ENCODE results near the gene PRKN. TPM values are rescaled to one million over a fixed set of nuclear protein-coding genes. Genes with fewer than 3 reads are reported as not detected.

PRKN gene
- total and polyA plus RNA-seq, 2 experiments from 2014 or later: 0.10 to 0.84 TPM

DNA sequence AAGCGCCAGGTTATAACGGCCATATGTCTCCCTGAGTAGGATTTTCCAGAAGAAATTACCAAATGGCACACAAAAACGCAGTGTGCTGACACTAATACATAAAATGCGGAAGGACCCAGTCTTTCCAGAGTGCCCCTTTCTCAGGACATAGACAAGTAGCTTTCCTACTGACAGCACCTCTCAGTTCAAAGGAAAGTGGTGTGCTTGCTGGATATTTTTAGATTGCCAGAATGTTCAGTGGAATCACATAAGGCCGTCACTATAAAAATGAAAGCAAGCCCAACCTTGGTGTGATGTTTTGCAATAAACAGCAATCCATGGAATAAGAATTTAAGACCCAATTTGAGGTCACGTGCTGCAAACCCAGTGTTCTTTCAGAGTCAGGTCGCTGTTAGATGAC lies 1318.2 kb downstream of the PRKN start (continued):
- TF ChIP-seq, protein P1, sequence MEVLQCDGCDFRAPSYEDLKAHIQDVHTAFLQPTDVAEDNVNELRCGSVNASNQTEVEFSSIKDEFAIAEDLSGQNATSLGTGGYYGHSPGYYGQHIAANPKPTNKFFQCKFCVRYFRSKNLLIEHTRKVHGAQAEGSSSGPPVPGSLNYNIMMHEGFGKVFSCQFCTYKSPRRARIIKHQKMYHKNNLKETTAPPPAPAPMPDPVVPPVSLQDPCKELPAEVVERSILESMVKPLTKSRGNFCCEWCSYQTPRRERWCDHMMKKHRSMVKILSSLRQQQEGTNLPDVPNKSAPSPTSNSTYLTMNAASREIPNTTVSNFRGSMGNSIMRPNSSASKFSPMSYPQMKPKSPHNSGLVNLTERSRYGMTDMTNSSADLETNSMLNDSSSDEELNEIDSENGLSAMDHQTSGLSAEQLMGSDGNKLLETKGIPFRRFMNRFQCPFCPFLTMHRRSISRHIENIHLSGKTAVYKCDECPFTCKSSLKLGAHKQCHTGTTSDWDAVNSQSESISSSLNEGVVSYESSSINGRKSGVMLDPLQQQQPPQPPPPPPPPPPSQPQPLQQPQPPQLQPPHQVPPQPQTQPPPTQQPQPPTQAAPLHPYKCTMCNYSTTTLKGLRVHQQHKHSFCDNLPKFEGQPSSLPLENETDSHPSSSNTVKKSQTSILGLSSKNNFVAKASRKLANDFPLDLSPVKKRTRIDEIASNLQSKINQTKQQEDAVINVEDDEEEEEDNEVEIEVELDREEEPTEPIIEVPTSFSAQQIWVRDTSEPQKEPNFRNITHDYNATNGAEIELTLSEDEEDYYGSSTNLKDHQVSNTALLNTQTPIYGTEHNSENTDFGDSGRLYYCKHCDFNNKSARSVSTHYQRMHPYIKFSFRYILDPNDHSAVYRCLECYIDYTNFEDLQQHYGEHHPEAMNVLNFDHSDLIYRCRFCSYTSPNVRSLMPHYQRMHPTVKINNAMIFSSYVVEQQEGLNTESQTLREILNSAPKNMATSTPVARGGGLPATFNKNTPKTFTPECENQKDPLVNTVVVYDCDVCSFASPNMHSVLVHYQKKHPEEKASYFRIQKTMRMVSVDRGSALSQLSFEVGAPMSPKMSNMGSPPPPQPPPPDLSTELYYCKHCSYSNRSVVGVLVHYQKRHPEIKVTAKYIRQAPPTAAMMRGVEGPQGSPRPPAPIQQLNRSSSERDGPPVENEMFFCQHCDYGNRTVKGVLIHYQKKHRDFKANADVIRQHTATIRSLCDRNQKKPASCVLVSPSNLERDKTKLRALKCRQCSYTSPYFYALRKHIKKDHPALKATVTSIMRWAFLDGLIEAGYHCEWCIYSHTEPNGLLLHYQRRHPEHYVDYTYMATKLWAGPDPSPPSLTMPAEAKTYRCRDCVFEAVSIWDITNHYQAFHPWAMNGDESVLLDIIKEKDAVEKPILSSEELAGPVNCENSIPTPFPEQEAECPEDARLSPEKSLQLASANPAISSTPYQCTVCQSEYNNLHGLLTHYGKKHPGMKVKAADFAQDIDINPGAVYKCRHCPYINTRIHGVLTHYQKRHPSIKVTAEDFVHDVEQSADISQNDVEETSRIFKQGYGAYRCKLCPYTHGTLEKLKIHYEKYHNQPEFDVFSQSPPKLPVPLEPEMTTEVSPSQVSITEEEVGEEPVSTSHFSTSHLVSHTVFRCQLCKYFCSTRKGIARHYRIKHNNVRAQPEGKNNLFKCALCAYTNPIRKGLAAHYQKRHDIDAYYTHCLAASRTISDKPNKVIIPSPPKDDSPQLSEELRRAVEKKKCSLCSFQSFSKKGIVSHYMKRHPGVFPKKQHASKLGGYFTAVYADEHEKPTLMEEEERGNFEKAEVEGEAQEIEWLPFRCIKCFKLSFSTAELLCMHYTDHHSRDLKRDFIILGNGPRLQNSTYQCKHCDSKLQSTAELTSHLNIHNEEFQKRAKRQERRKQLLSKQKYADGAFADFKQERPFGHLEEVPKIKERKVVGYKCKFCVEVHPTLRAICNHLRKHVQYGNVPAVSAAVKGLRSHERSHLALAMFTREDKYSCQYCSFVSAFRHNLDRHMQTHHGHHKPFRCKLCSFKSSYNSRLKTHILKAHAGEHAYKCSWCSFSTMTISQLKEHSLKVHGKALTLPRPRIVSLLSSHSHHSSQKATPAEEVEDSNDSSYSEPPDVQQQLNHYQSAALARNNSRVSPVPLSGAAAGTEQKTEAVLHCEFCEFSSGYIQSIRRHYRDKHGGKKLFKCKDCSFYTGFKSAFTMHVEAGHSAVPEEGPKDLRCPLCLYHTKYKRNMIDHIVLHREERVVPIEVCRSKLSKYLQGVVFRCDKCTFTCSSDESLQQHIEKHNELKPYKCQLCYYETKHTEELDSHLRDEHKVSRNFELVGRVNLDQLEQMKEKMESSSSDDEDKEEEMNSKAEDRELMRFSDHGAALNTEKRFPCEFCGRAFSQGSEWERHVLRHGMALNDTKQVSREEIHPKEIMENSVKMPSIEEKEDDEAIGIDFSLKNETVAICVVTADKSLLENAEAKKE (CRISPR knock-in tag; IDR thresholded peaks at IDR 0.05): no peak
- TF ChIP-seq NANOG (IDR thresholded peaks at IDR 0.05; ENCODE audit: borderline replicate concordance): no peak

DNA sequence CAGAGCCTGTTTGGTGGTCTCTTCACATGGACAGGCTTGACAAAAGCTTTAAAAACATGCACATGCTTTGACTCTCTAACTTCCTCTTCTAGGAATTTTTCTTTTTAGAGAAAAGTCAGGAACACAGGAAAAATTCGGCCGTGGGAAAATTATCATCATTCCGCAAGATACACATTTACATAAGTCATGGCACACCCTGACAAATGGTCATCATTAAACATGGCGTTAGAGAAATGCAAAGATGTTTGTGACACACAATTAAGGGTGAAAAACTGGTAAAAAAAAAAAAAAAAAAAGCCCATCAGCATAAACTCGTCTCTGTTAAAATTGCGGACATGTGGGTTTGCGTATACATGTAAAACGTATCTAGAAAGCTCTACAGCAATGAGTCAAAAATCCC lies 1319.5 kb downstream of the PRKN start:
- H3K4me3 ChIP-seq: no peak overlapping the region
- H3K27me3 ChIP-seq (ENCODE audit: insufficient read depth): no peaks in the 10 kb centered on the region
- H3K36me3 Mint-ChIP-seq (ENCODE audit: low read depth): no peaks in the 10 kb centered on the region
- H3K4me1 Mint-ChIP-seq: no peaks in the 10 kb centered on the region
- no peak overlapping the region for H3K27ac ChIP-seq (ENCODE audit: low read depth)
- no peaks in the 10 kb centered on the region for H3K36me3 ChIP-seq (ENCODE audit: insufficient read depth)
- H3K27me3 Mint-ChIP-seq (ENCODE audit: insufficient read depth, low read depth, poor library complexity): no peaks in the 10 kb centered on the region
- no peaks in the 10 kb centered on the region for H3K79me2 ChIP-seq (replicated peaks; ENCODE audit: insufficient read depth)
- H3F3A ChIP-seq (replicated peaks; ENCODE audit: low read depth): no peaks in the 10 kb centered on the region
- ATAC-seq (no peak), DNase-seq (ENCODE audit: low spot score) (no peak)
- no peak overlapping the region for H3K4me2 ChIP-seq
- no peaks in the 10 kb centered on the region for H3K9me2 ChIP-seq (ENCODE audit: insufficient read depth)
- no peaks in the 10 kb centered on the region for H4K20me1 ChIP-seq (replicated peaks; ENCODE audit: insufficient read depth)
- H2AFZ ChIP-seq: no peak overlapping the region
- no peaks in the 10 kb centered on the region; the same call in 1 of the 2 replicates for H3K4me1 ChIP-seq (ENCODE audit: insufficient read depth)
- H3K27ac Mint-ChIP-seq: no peak overlapping the region
- peaks cover 12% of the 10 kb centered on the region for H3K9me3 Mint-ChIP-seq
- H3K4me3 Mint-ChIP-seq: no peak overlapping the region
- TF ChIP-seq, protein P2, sequence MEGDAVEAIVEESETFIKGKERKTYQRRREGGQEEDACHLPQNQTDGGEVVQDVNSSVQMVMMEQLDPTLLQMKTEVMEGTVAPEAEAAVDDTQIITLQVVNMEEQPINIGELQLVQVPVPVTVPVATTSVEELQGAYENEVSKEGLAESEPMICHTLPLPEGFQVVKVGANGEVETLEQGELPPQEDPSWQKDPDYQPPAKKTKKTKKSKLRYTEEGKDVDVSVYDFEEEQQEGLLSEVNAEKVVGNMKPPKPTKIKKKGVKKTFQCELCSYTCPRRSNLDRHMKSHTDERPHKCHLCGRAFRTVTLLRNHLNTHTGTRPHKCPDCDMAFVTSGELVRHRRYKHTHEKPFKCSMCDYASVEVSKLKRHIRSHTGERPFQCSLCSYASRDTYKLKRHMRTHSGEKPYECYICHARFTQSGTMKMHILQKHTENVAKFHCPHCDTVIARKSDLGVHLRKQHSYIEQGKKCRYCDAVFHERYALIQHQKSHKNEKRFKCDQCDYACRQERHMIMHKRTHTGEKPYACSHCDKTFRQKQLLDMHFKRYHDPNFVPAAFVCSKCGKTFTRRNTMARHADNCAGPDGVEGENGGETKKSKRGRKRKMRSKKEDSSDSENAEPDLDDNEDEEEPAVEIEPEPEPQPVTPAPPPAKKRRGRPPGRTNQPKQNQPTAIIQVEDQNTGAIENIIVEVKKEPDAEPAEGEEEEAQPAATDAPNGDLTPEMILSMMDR (conservative IDR thresholded peaks at IDR 0.05; ENCODE audit: low read depth in 2 of 2): no peak
- TF ChIP-seq STAT1 (IDR thresholded peaks at IDR 0.05; ENCODE audit: unreplicated experiment): no peak
- no peak for TF ChIP-seq EZH2phosphoT487 (IDR thresholded peaks at IDR 0.05; ENCODE audit: unreplicated experiment)
- no peak for TF ChIP-seq EZH2 (IDR thresholded peaks at IDR 0.05; ENCODE audit: low read depth, unreplicated experiment)
- TF ChIP-seq CREB1 (CRISPR knock-in tag; IDR thresholded peaks at IDR 0.05; ENCODE audit: low read depth): no peak
- no peak for TF ChIP-seq ZNF331 (CRISPR knock-in tag; IDR thresholded peaks at IDR 0.05; ENCODE audit: low read depth)
- TF ChIP-seq JUNB (IDR thresholded peaks at IDR 0.05; ENCODE audit: unreplicated experiment): no peak
- TF ChIP-seq POLR2AphosphoS5 (IDR thresholded peaks at IDR 0.05; ENCODE audit: low read depth): no peak
- TF ChIP-seq, protein P3, sequence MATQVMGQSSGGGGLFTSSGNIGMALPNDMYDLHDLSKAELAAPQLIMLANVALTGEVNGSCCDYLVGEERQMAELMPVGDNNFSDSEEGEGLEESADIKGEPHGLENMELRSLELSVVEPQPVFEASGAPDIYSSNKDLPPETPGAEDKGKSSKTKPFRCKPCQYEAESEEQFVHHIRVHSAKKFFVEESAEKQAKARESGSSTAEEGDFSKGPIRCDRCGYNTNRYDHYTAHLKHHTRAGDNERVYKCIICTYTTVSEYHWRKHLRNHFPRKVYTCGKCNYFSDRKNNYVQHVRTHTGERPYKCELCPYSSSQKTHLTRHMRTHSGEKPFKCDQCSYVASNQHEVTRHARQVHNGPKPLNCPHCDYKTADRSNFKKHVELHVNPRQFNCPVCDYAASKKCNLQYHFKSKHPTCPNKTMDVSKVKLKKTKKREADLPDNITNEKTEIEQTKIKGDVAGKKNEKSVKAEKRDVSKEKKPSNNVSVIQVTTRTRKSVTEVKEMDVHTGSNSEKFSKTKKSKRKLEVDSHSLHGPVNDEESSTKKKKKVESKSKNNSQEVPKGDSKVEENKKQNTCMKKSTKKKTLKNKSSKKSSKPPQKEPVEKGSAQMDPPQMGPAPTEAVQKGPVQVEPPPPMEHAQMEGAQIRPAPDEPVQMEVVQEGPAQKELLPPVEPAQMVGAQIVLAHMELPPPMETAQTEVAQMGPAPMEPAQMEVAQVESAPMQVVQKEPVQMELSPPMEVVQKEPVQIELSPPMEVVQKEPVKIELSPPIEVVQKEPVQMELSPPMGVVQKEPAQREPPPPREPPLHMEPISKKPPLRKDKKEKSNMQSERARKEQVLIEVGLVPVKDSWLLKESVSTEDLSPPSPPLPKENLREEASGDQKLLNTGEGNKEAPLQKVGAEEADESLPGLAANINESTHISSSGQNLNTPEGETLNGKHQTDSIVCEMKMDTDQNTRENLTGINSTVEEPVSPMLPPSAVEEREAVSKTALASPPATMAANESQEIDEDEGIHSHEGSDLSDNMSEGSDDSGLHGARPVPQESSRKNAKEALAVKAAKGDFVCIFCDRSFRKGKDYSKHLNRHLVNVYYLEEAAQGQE (IDR thresholded peaks at IDR 0.05; ENCODE audit: unreplicated experiment): no peak
- TF ChIP-seq ZNF114 (CRISPR knock-in tag; IDR thresholded peaks at IDR 0.05): no peak
- TF ChIP-seq NANOG (IDR thresholded peaks at IDR 0.05; ENCODE audit: borderline replicate concordance): no peak

Measured in GM23338 (cell line).